ENCODE data around the gene SLC25A25. TPM values are rescaled to one million over a fixed set of nuclear protein-coding genes. Genes with fewer than 3 reads are reported as not detected.
A peak's percentile ranks its signal among the peaks of the same experiment; 100 is the strongest.
"Not testable (repeated sequence)": the region's sequence is repeated elsewhere in the genome, so short reads cannot be mapped to it uniquely, and the experiment has no call there.

SLC25A25 gene
- total RNA-seq, 8 experiments from 2014 or later, result 10.0 to 39.7 (median 19.0) TPM

DNA sequence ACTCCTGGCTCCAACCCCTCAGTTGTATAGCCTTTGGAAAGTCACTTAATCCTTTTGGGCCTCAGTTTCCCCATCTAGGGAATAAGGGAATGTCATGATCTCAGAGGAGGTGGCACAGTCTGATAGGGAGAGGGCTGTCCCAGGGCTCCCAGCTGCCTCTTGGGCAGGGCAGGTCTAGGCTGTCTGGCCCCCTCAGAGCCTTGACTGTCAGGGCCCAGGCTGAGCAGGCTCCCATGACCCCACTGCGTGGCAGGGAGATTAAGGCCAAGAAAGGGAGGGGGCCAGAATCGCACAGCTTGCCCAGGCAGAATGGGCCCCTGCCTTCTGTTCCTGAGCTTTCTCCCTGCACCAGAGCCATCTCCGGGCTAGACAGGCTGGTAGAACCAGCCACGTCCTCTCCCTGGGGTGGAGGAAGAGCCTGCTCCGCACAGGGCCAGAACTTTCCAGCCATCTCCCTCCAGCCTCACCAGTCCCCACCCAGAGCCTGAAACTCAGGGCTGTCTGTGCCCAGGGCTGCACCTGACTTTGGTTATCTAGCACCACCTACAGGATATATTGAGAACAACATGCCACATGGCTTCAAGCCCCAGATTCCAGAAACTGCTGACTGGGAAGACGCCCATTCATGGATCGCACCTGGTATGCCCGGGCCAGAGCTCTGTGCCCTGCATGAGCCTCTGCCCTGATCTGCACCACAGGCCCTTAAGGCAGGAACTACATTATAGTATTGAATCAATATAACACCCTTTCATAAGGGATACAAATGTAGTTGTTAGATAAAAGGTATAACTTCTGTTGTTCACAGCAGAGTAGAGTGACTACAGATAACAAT is 33.0 kb upstream of the SLC25A25 start:
- ATAC-seq (replicated peaks in 6 of 8), result peak; percentile 98 to 99 (median 99)
- in situ Hi-C loops (cut with MboI; ENCODE audit: low pct_unique_long_range_greater_than_20kb in 2 of 9, low sequenced_read_pairs in 9 of 9, unreplicated experiment in 9 of 9), result loop anchor here in 3 of 9 experiments (5.0 to 25.0 kb wide), 3 partner anchors 88 to 100 kb away; partner anchors contain the start of genes DPM2 (in 2 of the 3) and PIP5KL1 (in 2 of the 3)
- H3K4me3 ChIP-seq, result no peak overlapping the region
- 6 to 15% methylated on average over 3 to 4 of the region's 8 CpGs; no CpG with 5 or more reads in 8 of the 10 experiments for whole genome bisulfite sequencing, 10 experiments
- H3K27ac ChIP-seq, result no peak overlapping the region
- H3K4me1 ChIP-seq (replicated peaks in 1 of 2), result peaks cover 0 to 3% of the 10 kb centered on the region in 2 donors

GRCh38 chr9:128036522-128036921 is 31.5 kb upstream of the SLC25A25 start:
- in situ Hi-C loops (cut with MboI; ENCODE audit: low pct_unique_long_range_greater_than_20kb in 2 of 9, low sequenced_read_pairs in 9 of 9, unreplicated experiment in 9 of 9), result loop anchor here in 2 of 9 experiments (10.0 to 25.0 kb wide), 2 partner anchors 99 to 102 kb away; partner anchors contain the start of genes DPM2 (in 2 of the 2) and PIP5KL1 (in 2 of the 2)

GRCh38 chr9:128040783-128041182 is 27.2 kb upstream of the SLC25A25 start:
- 79% methylated on average over 2 of the region's 3 CpGs; no CpG with 5 or more reads in 9 of the 10 experiments for WGBS, 10 experiments
- H3K4me1 ChIP-seq (replicated peaks in 1 of 2); H3K27ac ChIP-seq; ATAC-seq (replicated peaks in 6 of 8); H3K4me3 ChIP-seq: not testable (repeated sequence)
- in situ Hi-C loops (cut with MboI; ENCODE audit: low pct_unique_long_range_greater_than_20kb in 2 of 9, low sequenced_read_pairs in 9 of 9, unreplicated experiment in 9 of 9), result loop anchor here in 1 of 9 experiments (25.0 kb wide), 1 partner anchor 103 kb away; the partner anchor contains the start of genes DPM2 and PIP5KL1

More at GRCh38 chr9:128036522-128036921, 31.5 kb upstream of the SLC25A25 start:
- H3K4me1 ChIP-seq (replicated peaks in 1 of 2); ATAC-seq (replicated peaks in 6 of 8); H3K4me3 ChIP-seq; H3K27ac ChIP-seq: not testable (repeated sequence)
- 17 to 100% (median 87%) methylated on average over 1 to 3 of the region's 3 CpGs; no CpG with 5 or more reads in 1 of the 10 experiments for WGBS, 10 experiments

DNA sequence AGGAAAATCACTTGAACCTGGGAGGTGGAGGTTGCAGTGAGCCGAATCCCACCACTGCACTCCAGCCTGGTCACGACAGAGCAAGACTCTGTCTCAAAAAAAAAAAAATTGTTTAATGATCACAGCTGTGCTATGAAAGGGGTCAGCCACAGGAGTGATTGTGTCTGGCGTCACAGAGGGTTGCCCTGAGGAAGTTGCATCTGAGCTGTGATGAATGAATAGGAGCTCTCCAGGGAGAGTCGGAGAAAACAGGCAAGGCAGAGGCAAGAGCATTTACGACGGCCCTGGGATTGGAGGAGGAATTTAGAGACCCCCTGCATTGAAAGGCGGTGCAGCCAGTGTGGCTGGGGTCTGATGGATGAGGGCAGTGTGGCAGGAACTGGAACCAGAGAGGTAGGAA is 26.0 kb upstream of the SLC25A25 start:
- ATAC-seq (replicated peaks in 6 of 8), result peak in 3 of 8 experiments; percentile 45 to 64 (median 61)
- no peak overlapping the region for H3K27ac ChIP-seq
- WGBS, 10 experiments, result 12 to 77% (median 29%) methylated on average over 2 to 5 of the region's 7 CpGs; no CpG with 5 or more reads in 5 of the 10 experiments
- in situ Hi-C loops (cut with MboI; ENCODE audit: low pct_unique_long_range_greater_than_20kb in 2 of 9, low sequenced_read_pairs in 9 of 9, unreplicated experiment in 9 of 9), result loop anchor here in 1 of 9 experiments (25.0 kb wide), 1 partner anchor 105 kb away; the partner anchor contains the start of genes DPM2 and PIP5KL1
- no peak overlapping the region for H3K4me3 ChIP-seq
- H3K4me1 ChIP-seq (replicated peaks in 1 of 2), result peaks cover 5 to 11% of the 10 kb centered on the region in 2 donors

- ATAC-seq (replicated peaks in 6 of 8), result peak in 2 of 8 experiments; percentile 14 to 43
- H3K27ac ChIP-seq, result no peak overlapping the region
- 27 to 71% (median 40%) methylated on average over 2 to 5 of the region's 7 CpGs; no CpG with 5 or more reads in 3 of the 10 experiments for WGBS, 10 experiments
- no peak overlapping the region for H3K4me3 ChIP-seq
- in situ Hi-C loops (cut with MboI; ENCODE audit: low pct_unique_long_range_greater_than_20kb in 2 of 9, low sequenced_read_pairs in 9 of 9, unreplicated experiment in 9 of 9), result loop anchor here in 1 of 9 experiments (25.0 kb wide), 1 partner anchor 106 kb away; the partner anchor contains the start of genes DPM2 and PIP5KL1
- peaks cover 5 to 11% of the 10 kb centered on the region in 2 donors for H3K4me1 ChIP-seq (replicated peaks in 1 of 2)
Observed at GRCh38 chr9:128043467-128043868, 24.6 kb upstream of the SLC25A25 start.

GRCh38 chr9:128045409-128045808 is 22.6 kb upstream of the SLC25A25 start:
- in situ Hi-C loops (cut with MboI; ENCODE audit: low pct_unique_long_range_greater_than_20kb in 2 of 9, low sequenced_read_pairs in 9 of 9, unreplicated experiment in 9 of 9), result loop anchor here in 1 of 9 experiments (25.0 kb wide), 1 partner anchor 108 kb away; the partner anchor contains the start of genes DPM2 and PIP5KL1
- WGBS, 10 experiments, result 0 to 100% (median 89%) methylated on average over 1 to 4 of the region's 6 CpGs; no CpG with 5 or more reads in 2 of the 10 experiments
- peaks cover 5 to 11% of the 10 kb centered on the region in 2 donors for H3K4me1 ChIP-seq (replicated peaks in 1 of 2)
- not testable (repeated sequence) for H3K27ac ChIP-seq; ATAC-seq (replicated peaks in 6 of 8); H3K4me3 ChIP-seq

DNA sequence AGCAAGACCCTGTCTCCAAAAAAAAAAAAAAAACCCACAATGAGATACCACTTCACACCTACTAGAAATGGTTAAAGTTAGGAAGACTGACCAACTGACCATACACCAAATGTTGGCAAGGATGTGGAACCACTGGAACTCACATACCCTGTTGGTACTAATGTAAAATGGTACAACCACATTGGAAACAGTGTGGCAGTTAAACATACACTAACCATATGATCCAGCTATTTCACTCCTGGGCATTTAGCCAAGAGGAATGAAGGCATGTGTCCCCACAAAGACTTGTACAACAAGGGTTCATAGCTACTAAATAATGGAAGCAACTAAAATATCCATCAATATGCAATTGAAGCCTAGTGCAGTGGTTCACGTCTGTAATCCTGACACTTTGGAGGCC is 22.2 kb upstream of the SLC25A25 start:
- in situ Hi-C loops (cut with MboI; ENCODE audit: low pct_unique_long_range_greater_than_20kb in 2 of 9, low sequenced_read_pairs in 9 of 9, unreplicated experiment in 9 of 9), result loop anchor here in 1 of 9 experiments (25.0 kb wide), 1 partner anchor 109 kb away; the partner anchor contains the start of genes DPM2 and PIP5KL1
- 20 to 100% (median 80%) methylated on average over 1 of the region's 1 CpG; no CpG with 5 or more reads in 6 of the 10 experiments for WGBS, 10 experiments

GRCh38 chr9:128047231-128047630 is 20.8 kb upstream of the SLC25A25 start:
- no peak for ATAC-seq (replicated peaks in 6 of 8)
- in situ Hi-C loops (cut with MboI; ENCODE audit: low pct_unique_long_range_greater_than_20kb in 2 of 9, low sequenced_read_pairs in 9 of 9, unreplicated experiment in 9 of 9), result loop anchor here in 1 of 9 experiments (25.0 kb wide), 1 partner anchor 110 kb away; the partner anchor contains the start of genes DPM2 and PIP5KL1
- Histone ChIP-seq H3K4me1 (replicated peaks in 1 of 2) (peaks cover 5 to 10% of the 10 kb centered on the region in 2 donors), H3K27ac (no peak overlapping the region), H3K4me3 (no peak overlapping the region)
- WGBS, 10 experiments, result 41 to 92% (median 77%) methylated on average over 3 to 6 of the region's 6 CpGs; no CpG with 5 or more reads in 2 of the 10 experiments

More for the DNA sequence above, 22.2 kb upstream of the SLC25A25 start:
- peaks cover 5 to 11% of the 10 kb centered on the region in 2 donors for H3K4me1 ChIP-seq (replicated peaks in 1 of 2)
- no peak overlapping the region for H3K4me3 ChIP-seq
- H3K27ac ChIP-seq, result no peak overlapping the region
- ATAC-seq (replicated peaks in 6 of 8), result no peak

- in situ Hi-C loops (cut with MboI; ENCODE audit: low pct_unique_long_range_greater_than_20kb in 2 of 9, low sequenced_read_pairs in 9 of 9, unreplicated experiment in 9 of 9), result loop anchor here in 1 of 9 experiments (25.0 kb wide), 1 partner anchor 111 kb away; the partner anchor contains the start of genes DPM2 and PIP5KL1
- Histone ChIP-seq H3K4me1 (replicated peaks in 1 of 2) (peaks cover 5 to 8% of the 10 kb centered on the region in 2 donors), H3K27ac (no peak overlapping the region), H3K4me3 (no peak overlapping the region)
- ATAC-seq (replicated peaks in 6 of 8), result peak in 2 of 8 experiments; percentile 28 to 58
Observed at GRCh38 chr9:128048663-128049062, 19.4 kb upstream of the SLC25A25 start.

DNA sequence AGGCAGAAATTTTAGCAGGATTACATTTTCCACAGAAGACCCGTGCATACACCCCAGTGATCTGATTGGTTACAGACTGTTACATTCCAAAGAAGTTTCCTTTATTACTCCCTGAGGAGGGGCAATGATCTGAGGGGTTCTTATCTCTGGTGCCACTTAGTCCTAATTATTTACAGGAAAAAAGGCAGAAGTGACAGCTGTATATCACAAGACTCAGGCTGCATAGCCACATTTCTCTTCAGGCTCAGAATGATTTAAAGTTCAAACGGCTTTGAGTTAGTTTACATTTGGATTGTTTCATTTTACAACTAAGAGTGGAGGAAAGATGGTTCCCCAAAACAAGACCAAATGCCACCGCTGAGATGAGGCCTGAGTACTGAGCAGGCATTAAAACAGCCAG is 18.2 kb upstream of the SLC25A25 start:
- H3K4me3 ChIP-seq, result no peak overlapping the region
- in situ Hi-C loops (cut with MboI; ENCODE audit: low pct_unique_long_range_greater_than_20kb in 2 of 9, low sequenced_read_pairs in 9 of 9, unreplicated experiment in 9 of 9), result loop anchor here in 1 of 9 experiments (25.0 kb wide), 1 partner anchor 113 kb away; the partner anchor contains the start of genes DPM2 and PIP5KL1
- 0 to 80% (median 60%) methylated on average over 1 to 3 of the region's 3 CpGs for WGBS, 10 experiments
- H3K27ac ChIP-seq, result no peak overlapping the region
- ATAC-seq (replicated peaks in 6 of 8), result no peak
- peaks cover 5 to 8% of the 10 kb centered on the region in 2 donors for H3K4me1 ChIP-seq (replicated peaks in 1 of 2)

GRCh38 chr9:128051932-128052709 is 15.9 kb upstream of the SLC25A25 start:
- ATAC-seq (replicated peaks in 6 of 8), result peak in 1 of 8 experiments; percentile 6

DNA sequence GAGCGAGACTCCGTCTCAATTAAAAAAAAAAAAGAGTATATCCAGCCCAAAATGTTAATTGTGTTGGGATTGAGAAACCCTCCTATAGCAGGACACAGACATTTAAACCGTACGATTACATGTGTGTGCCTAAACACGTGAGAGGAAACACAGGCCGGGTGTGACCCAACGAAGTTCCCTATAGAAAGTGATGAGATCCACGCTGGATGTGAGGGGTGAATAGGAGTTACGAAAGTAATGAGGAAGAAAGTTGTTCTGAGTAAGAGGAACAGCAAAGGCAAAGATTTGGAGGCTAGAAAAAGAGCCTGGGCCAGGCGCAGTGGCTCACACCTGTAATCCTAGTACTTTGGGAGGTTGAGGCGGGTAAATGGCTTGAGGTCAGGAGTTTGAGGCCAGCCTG is 14.5 kb upstream of the SLC25A25 start:
- H3K4me3 ChIP-seq, result no peak overlapping the region
- H3K4me1 ChIP-seq (replicated peaks in 1 of 2), result peaks cover 15% of the 10 kb centered on the region in 2 donors
- in situ Hi-C loops (cut with MboI; ENCODE audit: low pct_unique_long_range_greater_than_20kb in 2 of 9, low sequenced_read_pairs in 9 of 9, unreplicated experiment in 9 of 9), result no loop called here
- 74 to 100% (median 92%) methylated on average over 3 to 10 of the region's 11 CpGs; no CpG with 5 or more reads in 2 of the 10 experiments for WGBS, 10 experiments
- no peak overlapping the region for H3K27ac ChIP-seq
- ATAC-seq (replicated peaks in 6 of 8), result no peak

More at GRCh38 chr9:128051932-128052709, 15.9 kb upstream of the SLC25A25 start:
- Histone ChIP-seq H3K4me3 (no peak overlapping the region), H3K4me1 (replicated peaks in 1 of 2) (peaks cover 9 to 15% of the 10 kb centered on the region in 2 donors), H3K27ac (no peak overlapping the region)
- in situ Hi-C loops (cut with MboI; ENCODE audit: low pct_unique_long_range_greater_than_20kb in 2 of 9, low sequenced_read_pairs in 9 of 9, unreplicated experiment in 9 of 9), result no loop called here
- 68 to 99% (median 88%) methylated on average over 5 to 9 of the region's 15 CpGs; no CpG with 5 or more reads in 3 of the 10 experiments for WGBS, 10 experiments
